Endothelial cell of umbilical vein (primary cell): ENCODE results near the gene NFU1. TPM values are rescaled to one million over a fixed set of nuclear protein-coding genes. Genes with fewer than 3 reads are reported as not detected.

Experiments used
- BruUV-seq: library from RNA; stranded (reverse); fragments of 400-500 nt; replicated peaks from 2 replicates; lab custom pipeline; 2021; lab: Mats Ljungman, UMichigan
- CTCF ChIA-PET: fragments of 300-600, 350-600 bp; sonication (Branson Sonifier 250); formaldehyde crosslinking; loops from one replicate; lab custom pipeline; 2021; ENCODE audit warnings: antibody characterized with exemption, inconsistent platforms; lab: Charles Lee
- POLR2A ChIA-PET: fragments of 300-600, 350-600 bp; sonication (Branson Sonifier 250); formaldehyde crosslinking; loops from one replicate; lab custom pipeline; 2021; ENCODE audit warnings: antibody characterized with exemption, inconsistent platforms; lab: Charles Lee
- DNase-seq: peaks from one replicate; pipeline ENCODE4 v3.0.0-alpha.2; 2011; ENCODE audit warnings: low read depth, low spot score
- FAIRE-seq: peaks from 2 replicates; lab custom pipeline; 2011; peaks lifted over from hg19 to GRCh38; lab: Jason Lieb, UNC
- H2AFZ ChIP-seq: 2 replicates; pipeline ENCODE4 v1.6.0; 2012; ENCODE audit warnings: low read depth, low read length, control low read depth, inconsistent platforms
- H3K27ac ChIP-seq: 2 replicates; pipeline ENCODE4 v1.5.1; 2011; ENCODE audit warnings: low read depth, mild to moderate bottlenecking, control low read depth, low read length, moderate library complexity; ENCODE audit not compliant: insufficient read depth
- H3K27me3 ChIP-seq, 2 experiments: 2 replicates each; pipeline versions ENCODE4 v1.6.0 to v1.6.1; 2011; ENCODE audit warnings: low read length in 2 of 2, mixed read lengths in 1 of 2; ENCODE audit not compliant: control insufficient read depth in 2 of 2, insufficient read depth in 2 of 2
- H3K36me3 ChIP-seq, 2 experiments: 2 replicates in 1 of 2; 3 replicates in 1 of 2; pipeline ENCODE4 v1.5.1; 2011; ENCODE audit warnings: low read length in 2 of 2, mild to moderate bottlenecking in 1 of 2, moderate library complexity in 1 of 2; ENCODE audit not compliant: control insufficient read depth in 2 of 2, insufficient read depth in 2 of 2; ENCODE audit errors: extremely low read depth in 1 of 2
- H3K4me1 ChIP-seq: 3 replicates; pipeline ENCODE4 v1.5.1; 2011; ENCODE audit warnings: mild to moderate bottlenecking, low read length; ENCODE audit not compliant: control insufficient read depth, insufficient read depth; ENCODE audit errors: extremely low read depth
- H3K4me2 ChIP-seq: 2 replicates; pipeline ENCODE4 v1.6.1; 2011; ENCODE audit warnings: low read length, control low read depth, mixed read lengths; ENCODE audit not compliant: insufficient read depth
- H3K4me3 ChIP-seq, 3 experiments: fragments of 200-600 bp in 1 of 3; sonication (generic), shearing (Covaris generic) in 1 of 3; replicated peaks in 1 of 3; 2 replicates each; pipeline ENCODE4 v1.5.1; 2011 to 2016; ENCODE audit warnings: control low read depth in 3 of 3, low read length in 3 of 3, mild to moderate bottlenecking in 2 of 3, inconsistent platforms in 1 of 3, low read depth in 1 of 3, moderate library complexity in 1 of 3; ENCODE audit not compliant: insufficient read depth in 1 of 3
- H3K79me2 ChIP-seq: 2 replicates; pipeline ENCODE4 v1.6.0; 2012; ENCODE audit warnings: low read length, inconsistent platforms; ENCODE audit not compliant: control insufficient read depth, insufficient read depth
- H3K9ac ChIP-seq: replicated peaks from 2 replicates; pipeline ENCODE3; 2011; ENCODE audit warnings: low read length, control low read depth; ENCODE audit not compliant: insufficient read depth; ENCODE audit errors: extremely low read depth
- H3K9me1 ChIP-seq: replicated peaks from 3 replicates; pipeline ENCODE4 v1.6.0; 2011; ENCODE audit warnings: mild to moderate bottlenecking, low read length; ENCODE audit not compliant: control insufficient read depth, insufficient read depth; ENCODE audit errors: extremely low read depth
- H3K9me3 ChIP-seq: replicated peaks from 2 replicates; pipeline ENCODE4 v1.5.1; 2012; ENCODE audit warnings: low read length, inconsistent platforms; ENCODE audit not compliant: control insufficient read depth, insufficient read depth
- H4K20me1 ChIP-seq: replicated peaks from 2 replicates; pipeline ENCODE3; 2011; ENCODE audit warnings: mild to moderate bottlenecking, low read length; ENCODE audit not compliant: control insufficient read depth, insufficient read depth; ENCODE audit errors: extremely low read depth
- EZH2 ChIP-seq: IDR thresholded peaks from 2 replicates; pipeline ENCODE4 v1.6.1; 2012; ENCODE audit warnings: borderline replicate concordance, low read depth, mild to moderate bottlenecking, moderate library complexity, low read length, inconsistent platforms; ENCODE audit not compliant: severe bottlenecking
- FOS ChIP-seq: IDR thresholded peaks from 2 replicates; pipeline ENCODE4 v1.6.1; 2011; ENCODE audit warnings: mild to moderate bottlenecking, low read length, moderate library complexity, borderline replicate concordance; ENCODE audit not compliant: insufficient read depth
- GATA2 ChIP-seq: IDR thresholded peaks from 2 replicates; pipeline ENCODE4 v1.7.0; 2011; ENCODE audit warnings: low read depth, mild to moderate bottlenecking, moderate library complexity, mixed read lengths, low read length; ENCODE audit not compliant: insufficient read length, insufficient read depth
- JUN ChIP-seq: IDR thresholded peaks from 2 replicates; pipeline ENCODE4 v1.6.1; 2011; ENCODE audit warnings: borderline replicate concordance, low read depth; ENCODE audit not compliant: insufficient read length, insufficient read depth
- MYC ChIP-seq: IDR thresholded peaks from one replicate; pipeline ENCODE4 v1.6.1; 2011; ENCODE audit warnings: mild to moderate bottlenecking, low read depth, low read length
- POLR2A ChIP-seq: IDR thresholded peaks from 2 replicates; pipeline ENCODE4 v1.6.1; 2012; ENCODE audit warnings: low read depth, mild to moderate bottlenecking, control low read depth, low read length
- POLR2AphosphoS5 ChIP-seq: IDR thresholded peaks from 2 replicates; pipeline ENCODE4 v1.6.1; 2012; ENCODE audit warnings: low read depth, mild to moderate bottlenecking, control low read depth, low read length, moderate library complexity; ENCODE audit not compliant: insufficient read depth
- dilution Hi-C: fragments of 300-500 bp; cut with MboI; formaldehyde crosslinking; loops from one replicate; pipeline ENCODE4 v1.15.0; 2019; ENCODE audit warnings: low sequenced_read_pairs; ENCODE audit not compliant: extremely low pct_ligation_motif_present
- intact Hi-C: fragments of 100-400 bp; cut with micrococcal nuclease; formaldehyde crosslinking; loops from one replicate; pipeline ENCODE4 v1.10.0; 2022
- polyA plus RNA-seq, 4 experiments: library from polyadenylated mRNA; depleted of rRNA in 3 of 4; stranded (reverse) in 3 of 4; unstranded in 1 of 4; fragments of >200 nt; gene quantifications; 2 replicates each; pipeline versions ENCODE4 v1.2.1 to v1.2.3, GENCODE V29; 2011 to 2012; ENCODE audit warnings: missing spikeins in 1 of 4
- total RNA-seq: library from RNA; stranded (reverse); gene quantifications from 2 replicates; pipeline ENCODE4 v1.2.3, GENCODE V29; 2021
- TF ChIP-seq, protein P1 (sequence below): IDR thresholded peaks from 2 replicates; pipeline ENCODE4 v1.6.1; 2011; ENCODE audit not compliant: insufficient read depth, insufficient read length
- TF ChIP-seq, protein P2 (sequence below), 2 donors: IDR thresholded peaks; 1 replicate in 1 of 2; 2 replicates in 1 of 2; pipeline ENCODE4 v1.5.1; 2011; ENCODE audit warnings: low read length in 2 of 2, mild to moderate bottlenecking in 2 of 2, moderate library complexity in 2 of 2, control low read depth in 1 of 2, inconsistent platforms in 1 of 2, low read depth in 1 of 2; ENCODE audit not compliant: insufficient read depth in 1 of 2; ENCODE audit errors: extremely low read depth in 1 of 2

Gene NFU1
- total and polyA plus RNA-seq, 2 donors (not counting 3 experiments of a cell fraction or from before 2014, with no cell fraction given), result 19.6 to 49.7 TPM

GRCh38 chr2:69385443-69386151, 51.6 kb downstream of the NFU1 start:
- DNase-seq (peak; percentile 21), FAIRE-seq (no peak)
- ChIA-PET CTCF (interaction anchor here (1.1 to 3.1 kb wide), 2 partner anchors 10 to 51 kb away, joined by 4 to 31 read pairs; partner anchors contain the start of gene NFU1), POLR2A (no interaction called here)
- Histone ChIP-seq H3K4me1 (peaks cover 15% of the 10 kb centered on the region), H3K79me2 (peaks cover 61% of the 10 kb centered on the region), H3K4me3 (peak overlapping the region in 2 of 3 experiments; percentile 86 to 99), H3K9ac (peak overlapping the region; percentile 86), H4K20me1 (peaks cover 5% of the 10 kb centered on the region), H3K9me3 (no peaks in the 10 kb centered on the region), H3K27me3 (no peaks in the 10 kb centered on the region), H3K9me1 (no peaks in the 10 kb centered on the region), H3K4me2 (peak overlapping the region; percentile 98), H2AFZ (no peak overlapping the region), H3K36me3 (no peaks in the 10 kb centered on the region), H3K27ac (no peak overlapping the region)
- BruUV-seq, result no TSS peak
- TF ChIP-seq POLR2AphosphoS5 (no peak), MYC (no peak), GATA2 (no peak), FOS (no peak), POLR2A (no peak), JUN (no peak), EZH2 (no peak)
- TF ChIP-seq, protein P1, sequence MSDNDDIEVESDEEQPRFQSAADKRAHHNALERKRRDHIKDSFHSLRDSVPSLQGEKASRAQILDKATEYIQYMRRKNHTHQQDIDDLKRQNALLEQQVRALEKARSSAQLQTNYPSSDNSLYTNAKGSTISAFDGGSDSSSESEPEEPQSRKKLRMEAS, result no peak
- TF ChIP-seq, protein P2, sequence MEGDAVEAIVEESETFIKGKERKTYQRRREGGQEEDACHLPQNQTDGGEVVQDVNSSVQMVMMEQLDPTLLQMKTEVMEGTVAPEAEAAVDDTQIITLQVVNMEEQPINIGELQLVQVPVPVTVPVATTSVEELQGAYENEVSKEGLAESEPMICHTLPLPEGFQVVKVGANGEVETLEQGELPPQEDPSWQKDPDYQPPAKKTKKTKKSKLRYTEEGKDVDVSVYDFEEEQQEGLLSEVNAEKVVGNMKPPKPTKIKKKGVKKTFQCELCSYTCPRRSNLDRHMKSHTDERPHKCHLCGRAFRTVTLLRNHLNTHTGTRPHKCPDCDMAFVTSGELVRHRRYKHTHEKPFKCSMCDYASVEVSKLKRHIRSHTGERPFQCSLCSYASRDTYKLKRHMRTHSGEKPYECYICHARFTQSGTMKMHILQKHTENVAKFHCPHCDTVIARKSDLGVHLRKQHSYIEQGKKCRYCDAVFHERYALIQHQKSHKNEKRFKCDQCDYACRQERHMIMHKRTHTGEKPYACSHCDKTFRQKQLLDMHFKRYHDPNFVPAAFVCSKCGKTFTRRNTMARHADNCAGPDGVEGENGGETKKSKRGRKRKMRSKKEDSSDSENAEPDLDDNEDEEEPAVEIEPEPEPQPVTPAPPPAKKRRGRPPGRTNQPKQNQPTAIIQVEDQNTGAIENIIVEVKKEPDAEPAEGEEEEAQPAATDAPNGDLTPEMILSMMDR (IDR thresholded peaks at IDR 0.05; ENCODE audit: extremely low read depth in 1 of 2, insufficient read depth in 1 of 2, low read depth in 1 of 2, low read length in 2 of 2), result no peak
- dilution Hi-C loops, result no loop called here
- intact Hi-C loops, result loop anchor here (2.0 kb wide), 1 partner anchor 51 kb away; the partner anchor contains the start of gene NFU1
